Measurements from ENCODE around the gene DMKN.

DNA sequence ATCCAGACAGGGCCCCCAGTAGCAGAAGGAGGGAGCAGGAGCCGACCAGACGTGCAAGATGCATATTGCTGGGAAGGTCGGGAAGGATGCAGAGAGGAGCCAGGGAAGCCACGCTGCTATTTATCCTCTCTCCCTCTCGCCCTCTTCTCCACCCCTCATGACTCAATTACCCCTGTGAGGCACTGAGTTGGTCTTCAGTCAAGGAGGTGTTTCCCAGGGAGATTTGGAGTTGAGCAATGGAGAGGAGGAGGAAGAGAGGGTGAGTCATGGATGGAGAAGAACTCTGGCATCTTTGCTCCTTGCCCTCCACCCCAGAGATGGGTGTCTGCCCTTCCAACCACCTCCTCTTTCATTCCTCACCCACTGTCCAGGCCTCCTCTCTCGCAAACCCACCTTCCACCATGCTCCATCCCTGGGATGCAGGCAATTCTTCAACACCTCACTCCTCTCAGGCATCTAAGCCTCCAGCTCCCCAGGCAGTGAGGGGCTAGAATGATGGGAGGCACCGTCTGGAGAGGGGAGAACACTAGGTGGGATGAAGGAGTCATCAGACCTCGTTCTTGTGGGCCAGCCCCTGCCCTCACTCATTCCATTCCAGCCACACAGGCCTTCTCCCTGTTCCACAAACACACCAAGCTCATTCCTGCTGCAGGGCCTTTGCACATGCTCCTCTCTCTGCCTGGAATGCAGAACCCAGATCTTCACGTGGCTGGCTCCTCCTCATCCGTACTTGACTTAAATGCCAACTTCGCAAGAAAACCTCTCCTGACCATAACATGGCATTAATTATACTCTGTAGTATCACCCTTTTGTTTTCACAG is 15.0 kb upstream of the DMKN start, which contains the start of gene SBSN:
- TF ChIP-seq, protein P1, sequence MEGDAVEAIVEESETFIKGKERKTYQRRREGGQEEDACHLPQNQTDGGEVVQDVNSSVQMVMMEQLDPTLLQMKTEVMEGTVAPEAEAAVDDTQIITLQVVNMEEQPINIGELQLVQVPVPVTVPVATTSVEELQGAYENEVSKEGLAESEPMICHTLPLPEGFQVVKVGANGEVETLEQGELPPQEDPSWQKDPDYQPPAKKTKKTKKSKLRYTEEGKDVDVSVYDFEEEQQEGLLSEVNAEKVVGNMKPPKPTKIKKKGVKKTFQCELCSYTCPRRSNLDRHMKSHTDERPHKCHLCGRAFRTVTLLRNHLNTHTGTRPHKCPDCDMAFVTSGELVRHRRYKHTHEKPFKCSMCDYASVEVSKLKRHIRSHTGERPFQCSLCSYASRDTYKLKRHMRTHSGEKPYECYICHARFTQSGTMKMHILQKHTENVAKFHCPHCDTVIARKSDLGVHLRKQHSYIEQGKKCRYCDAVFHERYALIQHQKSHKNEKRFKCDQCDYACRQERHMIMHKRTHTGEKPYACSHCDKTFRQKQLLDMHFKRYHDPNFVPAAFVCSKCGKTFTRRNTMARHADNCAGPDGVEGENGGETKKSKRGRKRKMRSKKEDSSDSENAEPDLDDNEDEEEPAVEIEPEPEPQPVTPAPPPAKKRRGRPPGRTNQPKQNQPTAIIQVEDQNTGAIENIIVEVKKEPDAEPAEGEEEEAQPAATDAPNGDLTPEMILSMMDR (IDR thresholded peaks at IDR 0.05), result no peak
- TF ChIP-seq POLR2A (IDR thresholded peaks at IDR 0.05) (no peak), POLR2AphosphoS5 (IDR thresholded peaks at IDR 0.05) (no peak), EP300 (IDR thresholded peaks at IDR 0.05) (no peak)
